GM19351 (cell line): ENCODE results near the gene KRT15.
"Not testable (repeated sequence)": the region's sequence is repeated elsewhere in the genome, so short reads cannot be mapped to it uniquely, and the experiment has no call there.

Source experiments
- ATAC-seq: cut with Tn5 transposase; IDR thresholded peaks from one replicate; pipeline ENCODE4 v1.9.1; 2021; ENCODE audit warnings: mild to moderate bottlenecking, moderate library complexity; ENCODE audit not compliant: unreplicated experiment

KRT15 gene

GRCh38 chr17:41544935-41545334 lies 26.2 kb upstream of the KRT15 start:
- ATAC-seq: no peak

GRCh38 chr17:41544491-41544892 lies 25.8 kb upstream of the KRT15 start:
- ATAC-seq: no peak

- ATAC-seq: not testable (repeated sequence)
Observed at GRCh38 chr17:41542786-41543185, 24.1 kb upstream of the KRT15 start.

- no peak for ATAC-seq
Observed at GRCh38 chr17:41542357-41542756, 23.7 kb upstream of the KRT15 start.

- ATAC-seq: no peak
Observed at GRCh38 chr17:41540921-41541625, 22.4 kb upstream of the KRT15 start.

GRCh38 chr17:41539979-41540701 lies 21.4 kb upstream of the KRT15 start:
- no peak for ATAC-seq

- ATAC-seq: no peak
Observed at GRCh38 chr17:41539071-41539492, 20.4 kb upstream of the KRT15 start.

GRCh38 chr17:41538565-41538991 lies 19.9 kb upstream of the KRT15 start:
- ATAC-seq: no peak

GRCh38 chr17:41537990-41538389 lies 19.3 kb upstream of the KRT15 start:
- no peak for ATAC-seq

- ATAC-seq: no peak
Observed at GRCh38 chr17:41537614-41537954, 18.9 kb upstream of the KRT15 start.

GRCh38 chr17:41536741-41537613 lies 18.3 kb upstream of the KRT15 start:
- ATAC-seq: no peak

- ATAC-seq: no peak
Observed at GRCh38 chr17:41535764-41536481, 17.2 kb upstream of the KRT15 start.

GRCh38 chr17:41534899-41535546 lies 16.3 kb upstream of the KRT15 start:
- no peak for ATAC-seq

- ATAC-seq: no peak
Observed at GRCh38 chr17:41533613-41534012, 14.9 kb upstream of the KRT15 start.

GRCh38 chr17:41532947-41533570 lies 14.4 kb upstream of the KRT15 start:
- no peak for ATAC-seq

- no peak for ATAC-seq
Observed at GRCh38 chr17:41531993-41532392, 13.3 kb upstream of the KRT15 start.

- ATAC-seq: no peak
Observed at GRCh38 chr17:41530062-41531048, 11.7 kb upstream of the KRT15 start.

- ATAC-seq: no peak
Observed at GRCh38 chr17:41529491-41529915, 10.8 kb upstream of the KRT15 start.

- ATAC-seq: no peak
Observed at GRCh38 chr17:41528959-41529353, 10.3 kb upstream of the KRT15 start.
